RWPE1 (cell line): ENCODE results near the gene CNTNAP4.

ENCODE experiments used
- CTCF ChIA-PET: fragments of 350-600 bp; sonication (Branson Sonifier 250); formaldehyde crosslinking; extraction: SDS; loops from one replicate; lab custom pipeline; 2021; lab: Yijun Ruan, JAX
- POLR2A ChIA-PET: fragments of 400-600 bp; formaldehyde crosslinking; extraction: SDS; loops from one replicate; lab custom pipeline; 2020; ENCODE audit warnings: antibody characterized with exemption; ENCODE audit not compliant: low non-redundant PET; lab: Yijun Ruan, JAX
- DNase-seq: peaks from one replicate; pipeline ENCODE4 v3.0.0; 2012; ENCODE audit warnings: low spot score
- H3K27ac ChIP-seq: fragments of 450-650 bp; 2 replicates; pipeline ENCODE4 v1.5.1; 2017
- TF ChIP-seq, protein P1 (sequence below): fragments of 450-650 bp; conservative IDR thresholded peaks from 2 replicates; pipeline ENCODE4 v1.5.1; 2017; ENCODE audit warnings: low read depth, mild to moderate bottlenecking

CNTNAP4 gene

DNA sequence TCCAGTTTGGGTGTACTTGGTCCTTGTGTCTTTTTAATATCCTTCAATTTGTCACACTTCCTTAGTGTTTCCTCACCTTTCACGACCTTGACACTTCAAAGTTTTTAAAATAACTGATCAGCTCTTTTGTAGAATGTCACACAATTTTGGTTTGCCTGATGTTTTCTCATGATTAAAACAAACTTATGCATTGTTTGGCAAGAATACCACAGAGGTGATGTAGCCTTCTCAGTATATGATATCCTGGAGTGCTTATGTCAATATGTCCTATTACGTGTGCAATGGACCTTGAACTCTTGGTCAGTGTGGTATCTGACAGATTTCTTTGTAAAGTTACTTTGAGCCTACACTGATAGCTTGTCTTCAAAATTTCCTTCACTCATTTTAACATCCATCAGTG lies 297.4 kb downstream of the CNTNAP4 start:
- POLR2A ChIA-PET = no interaction called here
- DNase-seq = no peak
- TF ChIP-seq, protein P1, sequence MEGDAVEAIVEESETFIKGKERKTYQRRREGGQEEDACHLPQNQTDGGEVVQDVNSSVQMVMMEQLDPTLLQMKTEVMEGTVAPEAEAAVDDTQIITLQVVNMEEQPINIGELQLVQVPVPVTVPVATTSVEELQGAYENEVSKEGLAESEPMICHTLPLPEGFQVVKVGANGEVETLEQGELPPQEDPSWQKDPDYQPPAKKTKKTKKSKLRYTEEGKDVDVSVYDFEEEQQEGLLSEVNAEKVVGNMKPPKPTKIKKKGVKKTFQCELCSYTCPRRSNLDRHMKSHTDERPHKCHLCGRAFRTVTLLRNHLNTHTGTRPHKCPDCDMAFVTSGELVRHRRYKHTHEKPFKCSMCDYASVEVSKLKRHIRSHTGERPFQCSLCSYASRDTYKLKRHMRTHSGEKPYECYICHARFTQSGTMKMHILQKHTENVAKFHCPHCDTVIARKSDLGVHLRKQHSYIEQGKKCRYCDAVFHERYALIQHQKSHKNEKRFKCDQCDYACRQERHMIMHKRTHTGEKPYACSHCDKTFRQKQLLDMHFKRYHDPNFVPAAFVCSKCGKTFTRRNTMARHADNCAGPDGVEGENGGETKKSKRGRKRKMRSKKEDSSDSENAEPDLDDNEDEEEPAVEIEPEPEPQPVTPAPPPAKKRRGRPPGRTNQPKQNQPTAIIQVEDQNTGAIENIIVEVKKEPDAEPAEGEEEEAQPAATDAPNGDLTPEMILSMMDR = no peak

DNA sequence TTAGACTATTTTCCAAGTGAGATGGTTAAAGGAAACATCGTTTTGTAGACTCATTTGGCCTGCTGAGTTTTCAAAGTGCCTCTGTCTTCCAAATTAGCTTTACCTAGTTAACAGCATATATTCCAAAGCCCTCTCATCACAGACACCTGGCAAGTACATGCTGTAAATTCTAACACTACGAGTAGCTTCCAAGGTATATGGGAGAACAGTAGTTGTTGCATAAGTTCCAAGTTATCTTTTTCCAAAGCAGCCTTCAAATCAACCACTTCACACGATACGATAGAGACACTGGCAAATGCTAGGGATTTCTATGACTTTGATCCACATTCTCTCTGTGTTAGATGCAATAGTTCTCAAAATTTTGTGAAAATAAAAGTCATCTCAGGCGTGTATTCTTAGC lies 299.3 kb downstream of the CNTNAP4 start:
- POLR2A ChIA-PET = no interaction called here
- no peak for DNase-seq
- H3K27ac ChIP-seq = no peak overlapping the region
- CTCF ChIA-PET = interaction anchor here (0.7 kb wide), 1 partner anchor 113 kb away, joined by 3 read pairs; no protein-coding TSS in a partner anchor
- TF ChIP-seq, protein P1 = no peak

More for the DNA sequence above, 297.4 kb downstream of the CNTNAP4 start:
- CTCF ChIA-PET = no interaction called here
- no peak overlapping the region for H3K27ac ChIP-seq

DNA sequence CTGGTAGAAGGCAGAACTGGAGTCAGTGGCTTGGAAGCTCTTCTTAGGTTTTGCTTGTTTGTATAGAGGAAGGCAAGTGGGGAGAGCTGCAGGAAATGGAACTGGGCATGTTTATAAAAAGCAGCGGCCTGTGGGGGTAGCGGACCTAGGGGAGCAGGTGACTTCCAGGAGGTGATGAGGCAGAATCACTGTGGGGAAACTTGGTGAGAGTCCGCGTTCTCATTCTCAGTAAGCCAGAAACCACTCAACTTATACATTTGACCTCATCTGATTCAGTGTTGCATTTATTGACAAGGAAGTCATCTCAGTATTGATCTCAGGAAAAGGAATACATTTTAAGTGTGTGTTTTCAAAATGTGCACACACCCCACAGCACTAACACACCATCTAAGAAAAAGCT lies 299.8 kb downstream of the CNTNAP4 start:
- ChIA-PET POLR2A (no interaction called here), CTCF (no interaction called here)
- no peak for DNase-seq
- H3K27ac ChIP-seq = no peak overlapping the region
- TF ChIP-seq, protein P1 = no peak

DNA sequence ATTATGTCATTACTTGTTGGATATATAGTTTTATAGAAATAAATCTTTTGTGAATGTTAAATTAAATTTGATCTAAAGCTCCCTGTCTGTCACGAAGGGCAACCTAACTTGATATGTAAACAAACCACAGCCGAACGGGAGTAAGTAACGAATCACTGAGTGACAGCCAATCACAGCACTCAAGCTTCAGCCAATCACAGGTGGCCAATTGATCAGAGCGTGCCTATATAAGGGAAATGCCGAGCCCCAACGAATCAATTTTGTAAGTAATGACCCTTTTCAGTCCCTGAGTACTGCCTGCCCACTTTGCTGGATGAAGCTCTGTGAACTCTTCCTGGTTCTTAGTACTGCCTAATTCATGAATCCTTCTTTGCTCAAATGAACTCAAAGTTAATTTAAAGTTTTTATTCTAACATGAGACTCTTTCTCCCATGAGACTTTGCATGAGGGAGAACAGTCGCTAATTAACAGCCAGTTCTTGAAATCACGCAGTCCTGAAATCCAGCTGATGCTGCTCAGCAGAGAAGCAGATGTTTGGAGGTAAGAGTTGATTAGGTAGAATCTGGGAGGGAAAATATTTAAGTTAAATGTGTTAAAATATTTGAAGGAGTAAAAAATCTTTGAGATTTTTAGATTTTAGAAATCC lies 302.2 kb downstream of the CNTNAP4 start:
- POLR2A ChIA-PET = no interaction called here
- H3K27ac ChIP-seq = no peak overlapping the region
- CTCF ChIA-PET = no interaction called here
- no peak for DNase-seq
- TF ChIP-seq, protein P1 = no peak

DNA sequence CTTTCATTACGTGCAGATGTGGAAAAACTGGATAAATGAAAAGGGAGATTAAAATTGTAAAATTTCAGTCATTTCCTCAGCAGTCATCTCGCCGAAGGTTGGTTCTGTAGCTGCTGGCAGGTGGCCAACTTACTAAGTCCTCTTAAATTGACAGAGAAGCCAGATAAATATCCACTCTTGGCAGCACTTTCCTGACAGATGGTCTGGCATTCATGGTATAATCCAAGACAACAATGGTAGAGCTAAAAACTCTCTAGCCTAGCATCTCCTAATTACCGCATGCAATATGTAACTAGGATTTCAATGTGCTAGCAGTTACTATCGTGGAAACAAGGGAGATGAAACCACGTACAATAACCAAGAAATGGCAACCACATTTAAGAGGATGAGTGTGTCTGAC lies 306.3 kb downstream of the CNTNAP4 start:
- TF ChIP-seq, protein P1 = no peak
- POLR2A ChIA-PET = no interaction called here
- no peak for DNase-seq
- CTCF ChIA-PET = interaction anchor here (0.5 kb wide), 1 partner anchor 15 kb away, joined by 4 read pairs; no protein-coding TSS in a partner anchor
- H3K27ac ChIP-seq = no peak overlapping the region

DNA sequence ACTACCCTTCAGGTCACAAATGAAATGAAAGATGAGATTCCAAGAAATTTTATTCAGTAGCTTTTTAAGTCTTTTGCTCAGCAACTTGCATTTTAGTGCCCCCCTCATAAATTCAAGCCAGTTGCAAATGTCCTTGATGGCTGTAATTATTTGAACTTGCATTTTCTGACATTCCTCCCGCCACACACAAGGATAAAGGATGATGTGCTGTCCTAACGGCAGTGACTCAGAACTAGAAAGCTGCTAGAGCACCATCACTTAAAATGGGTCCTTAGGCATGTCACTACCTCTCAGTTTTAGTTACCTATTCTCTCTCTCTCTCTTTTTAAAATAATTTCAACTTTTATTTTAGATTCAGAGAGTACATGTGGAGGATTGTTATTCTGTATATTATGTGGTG lies 306.7 kb downstream of the CNTNAP4 start:
- ChIA-PET CTCF (no interaction called here), POLR2A (no interaction called here)
- H3K27ac ChIP-seq = no peak overlapping the region
- TF ChIP-seq, protein P1 = no peak
- no peak for DNase-seq
